Fibroblast of skin of right quadriceps (primary cell): Measurements from ENCODE around the gene HMOX2.

Experiments
- DNase-seq: peaks from one replicate; pipeline ENCODE4 v3.0.0-alpha.2; 2013

Gene HMOX2, protein sequence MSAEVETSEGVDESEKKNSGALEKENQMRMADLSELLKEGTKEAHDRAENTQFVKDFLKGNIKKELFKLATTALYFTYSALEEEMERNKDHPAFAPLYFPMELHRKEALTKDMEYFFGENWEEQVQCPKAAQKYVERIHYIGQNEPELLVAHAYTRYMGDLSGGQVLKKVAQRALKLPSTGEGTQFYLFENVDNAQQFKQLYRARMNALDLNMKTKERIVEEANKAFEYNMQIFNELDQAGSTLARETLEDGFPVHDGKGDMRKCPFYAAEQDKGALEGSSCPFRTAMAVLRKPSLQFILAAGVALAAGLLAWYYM

DNA sequence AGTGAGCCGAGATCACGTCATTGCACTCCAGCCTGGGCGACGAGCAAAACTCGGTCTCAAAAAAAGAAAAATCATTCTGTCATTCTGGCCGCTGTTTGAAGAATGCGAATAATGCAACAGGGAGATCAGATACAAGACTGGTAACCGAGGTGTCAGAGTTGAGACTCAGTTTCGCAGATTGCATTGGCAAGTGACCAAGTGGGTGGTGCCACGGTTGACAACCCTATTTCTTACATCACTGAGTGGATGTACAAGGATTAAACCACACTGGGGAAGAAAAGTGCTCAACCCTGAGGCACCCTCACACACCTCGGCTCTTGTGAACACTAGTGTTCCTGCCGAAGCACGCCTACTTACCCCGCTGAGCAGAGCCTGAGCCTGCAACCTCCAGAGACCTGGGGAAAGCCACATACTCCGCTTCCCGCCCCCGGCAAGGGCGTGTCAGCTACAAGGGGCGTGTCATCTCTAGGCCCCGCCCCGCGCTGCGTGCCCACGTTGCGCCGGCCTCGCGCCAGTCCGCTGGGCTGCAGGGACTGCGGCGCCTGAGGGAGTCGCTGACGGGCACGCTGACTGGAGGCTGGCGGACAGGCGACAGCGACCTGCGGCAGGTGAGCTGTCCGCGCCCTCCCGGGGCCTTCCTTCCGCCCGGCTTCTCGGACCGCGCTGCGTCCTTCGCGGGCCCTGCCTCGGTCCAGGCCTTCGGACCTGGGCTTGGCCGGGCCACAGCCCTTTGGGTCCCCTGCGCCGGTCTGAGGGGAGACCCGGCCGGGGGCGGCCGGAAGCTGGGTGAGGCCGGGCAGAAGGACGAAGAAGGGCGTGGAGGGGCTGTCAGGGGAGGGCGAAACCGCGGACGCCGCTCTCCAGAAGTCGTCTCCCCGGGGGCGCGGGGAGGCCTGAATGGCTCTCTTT lies at the start of gene HMOX2:
HMOX2 (plus strand) TSS at position 519 of the 909 bp plus-strand sequence. CDS start 29,127 bp downstream, outside the sequence.
- peak; percentile 91 for DNase-seq

DNA sequence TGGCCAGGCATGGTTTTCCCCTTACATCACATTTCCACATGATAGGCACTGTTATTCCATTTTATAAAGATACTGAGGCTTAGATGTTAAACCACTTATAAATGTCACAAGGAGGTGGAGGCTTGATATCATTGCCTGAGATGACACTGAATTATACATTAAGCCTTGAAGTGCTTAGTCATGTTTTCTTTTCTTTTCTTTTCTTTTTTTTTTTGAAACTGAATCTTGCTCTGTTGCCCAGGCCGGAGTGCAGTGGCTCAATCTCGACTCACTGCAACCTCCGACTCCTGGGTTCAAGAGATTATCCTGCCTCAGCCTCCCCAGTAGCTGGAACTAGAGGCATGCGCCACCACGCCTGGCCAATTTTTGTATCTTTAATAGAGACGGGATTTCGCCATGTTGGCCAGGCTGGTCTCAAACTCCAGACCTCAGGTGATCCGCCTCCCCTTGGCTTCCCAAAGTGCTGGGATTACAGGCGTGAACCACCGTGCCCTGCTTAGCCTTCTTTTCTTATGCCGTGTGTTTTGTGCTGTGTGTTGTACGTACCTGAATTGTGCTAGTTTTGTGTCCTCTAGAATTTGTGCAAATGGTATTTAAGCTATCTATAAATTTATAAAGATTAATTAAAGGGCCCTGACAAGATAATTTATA lies 49.4 kb upstream of the HMOX2 start:
- DNase-seq = no peak

DNA sequence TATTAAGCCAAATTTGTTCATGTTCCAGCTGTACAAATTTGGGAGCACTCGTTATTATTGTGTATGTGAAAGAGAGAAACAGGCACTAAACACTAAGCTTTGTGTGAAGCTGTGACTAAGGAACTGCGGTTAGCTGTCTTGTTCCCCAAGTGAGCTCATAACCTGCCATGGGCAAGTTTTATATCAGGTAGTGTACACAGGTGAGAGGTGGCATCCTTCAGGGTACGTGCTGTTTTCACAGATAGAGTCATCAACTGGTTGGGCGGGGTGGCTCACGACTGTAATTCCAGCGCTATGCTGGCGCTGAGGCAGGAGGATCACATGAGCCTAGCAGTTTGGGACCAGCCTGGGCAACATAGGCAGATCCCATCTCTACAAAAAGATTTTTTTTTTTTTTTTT lies 47.7 kb upstream of the HMOX2 start:
- DNase-seq = no peak

DNA sequence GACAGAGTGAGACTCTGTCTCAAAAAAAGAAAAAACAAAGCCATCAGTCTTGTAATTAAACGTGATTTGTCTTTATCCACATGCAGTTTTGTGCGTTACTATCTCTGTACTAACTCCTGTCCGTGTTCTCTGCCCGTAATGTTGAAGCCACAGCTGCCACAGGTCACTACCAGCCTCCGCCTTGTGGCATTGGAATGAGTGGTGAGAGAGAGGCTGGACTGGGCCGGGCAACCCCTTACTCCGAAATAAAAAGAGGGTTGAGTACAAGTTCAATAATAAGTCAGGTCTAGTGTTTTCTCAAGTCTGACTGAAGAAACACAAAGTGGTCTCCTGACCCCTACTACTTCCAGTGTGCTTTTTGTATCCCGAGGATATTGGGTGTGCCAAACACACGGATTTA lies 45.2 kb upstream of the HMOX2 start:
- DNase-seq = no peak

DNA sequence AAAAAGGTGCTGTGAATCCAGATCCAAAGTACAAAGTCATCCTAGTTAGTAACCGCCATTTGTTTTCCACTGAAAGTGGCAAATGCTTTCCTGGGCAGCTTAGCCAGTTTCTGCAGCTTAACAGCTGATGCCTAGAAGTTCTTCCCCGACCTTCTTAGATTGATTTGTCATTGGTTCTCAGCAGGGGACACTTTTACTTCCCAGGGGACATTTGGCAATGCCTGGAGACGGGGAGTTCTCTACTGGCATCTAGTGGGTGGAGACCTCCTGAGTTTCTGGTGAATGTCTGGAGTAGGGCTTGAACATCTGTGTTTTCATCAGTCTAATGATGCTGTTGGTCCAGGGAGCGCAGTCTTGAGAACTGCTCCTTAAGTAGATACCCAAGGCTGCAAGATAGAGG lies 43.0 kb upstream of the HMOX2 start:
- DNase-seq = no peak

DNA sequence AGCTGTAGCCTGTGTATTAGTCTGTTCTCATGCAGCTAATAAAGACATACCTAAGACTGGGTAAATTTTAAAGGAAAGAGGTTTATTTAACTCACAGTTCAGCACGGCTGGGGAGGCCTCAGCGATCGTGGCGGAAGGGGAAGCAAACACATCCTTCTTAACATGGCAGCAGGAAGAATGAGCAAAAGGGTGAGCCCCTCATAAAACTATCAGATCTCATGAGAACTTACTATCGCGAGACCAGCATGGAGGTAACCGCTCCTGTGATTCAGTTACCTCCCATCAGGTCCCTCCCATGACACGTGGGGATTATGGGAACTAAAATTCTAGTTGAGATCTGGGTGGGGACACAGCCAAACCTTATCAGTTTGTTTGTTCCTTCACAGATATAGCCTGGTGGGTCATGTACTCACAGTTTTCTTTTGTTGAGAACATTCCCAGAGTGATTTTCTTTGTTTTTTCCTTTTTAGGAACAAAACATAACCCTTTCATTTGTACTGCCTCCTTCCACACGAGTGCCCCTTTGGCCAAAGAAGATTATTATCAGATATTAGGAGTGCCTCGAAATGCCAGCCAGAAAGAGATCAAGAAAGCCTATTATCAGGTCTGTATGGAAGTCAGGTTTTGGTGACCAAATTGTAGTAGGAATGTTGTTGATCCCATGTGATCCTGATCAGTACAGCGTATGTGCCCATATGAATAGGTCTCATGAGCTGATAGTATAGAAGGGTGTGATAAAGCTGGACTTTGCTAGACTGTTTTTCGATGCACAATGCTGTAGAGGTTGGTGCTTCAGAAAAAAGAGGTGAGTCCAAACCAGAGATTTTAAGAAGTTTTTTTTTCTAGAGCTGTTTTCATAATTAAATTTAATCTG lies 42.0 kb upstream of the HMOX2 start:
- no peak for DNase-seq

DNA sequence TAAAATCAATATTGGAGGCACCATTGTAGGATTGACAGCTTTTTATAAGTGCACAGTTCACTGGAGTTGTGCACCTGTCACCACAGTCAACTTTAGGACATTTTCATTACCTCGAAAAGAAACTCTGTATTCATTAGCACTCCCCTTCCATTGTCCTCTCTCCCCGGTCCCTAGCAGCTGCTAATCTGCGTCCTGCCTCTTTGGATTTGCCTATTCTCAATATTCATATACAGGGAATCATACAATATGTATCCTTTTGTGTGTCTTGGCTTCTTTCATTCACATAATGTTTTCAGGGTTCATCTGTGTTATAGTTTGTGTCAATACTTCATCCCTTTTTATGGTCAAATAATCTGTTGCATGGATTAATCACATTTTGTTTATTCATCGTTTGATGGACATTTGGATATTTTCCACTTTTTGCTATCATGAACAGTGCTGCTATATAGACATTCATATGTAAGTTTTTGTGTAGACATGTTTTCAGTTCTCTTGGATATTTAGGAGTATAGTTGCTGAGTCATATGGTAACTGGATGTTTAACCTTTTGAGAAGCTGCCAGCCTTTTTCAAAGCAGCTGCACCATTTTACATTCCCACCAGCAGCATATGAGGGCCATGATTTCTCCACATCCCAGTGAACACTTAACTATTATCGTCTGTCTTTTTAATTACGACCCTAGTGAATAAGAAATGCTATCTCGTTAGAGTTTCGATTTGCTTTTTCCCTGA lies 40.7 kb upstream of the HMOX2 start:
- no peak for DNase-seq

DNA sequence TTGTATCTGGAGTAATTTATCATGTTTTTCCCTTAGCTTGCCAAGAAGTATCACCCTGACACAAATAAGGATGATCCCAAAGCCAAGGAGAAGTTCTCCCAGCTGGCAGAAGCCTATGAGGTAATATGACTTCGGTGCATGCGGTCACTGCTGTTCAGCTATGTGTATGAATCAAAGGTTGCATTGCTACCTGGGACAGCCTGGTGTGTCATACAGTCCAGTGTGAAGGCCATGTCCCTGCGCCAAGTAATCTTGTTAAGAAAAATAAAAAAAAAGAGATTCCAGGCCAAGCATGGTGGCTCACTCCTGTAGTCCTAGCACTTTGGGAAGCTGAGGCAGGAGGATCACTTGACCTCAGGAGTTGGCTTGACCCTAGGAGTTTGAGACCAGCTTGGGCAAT lies 38.8 kb upstream of the HMOX2 start:
- DNase-seq = no peak

DNA sequence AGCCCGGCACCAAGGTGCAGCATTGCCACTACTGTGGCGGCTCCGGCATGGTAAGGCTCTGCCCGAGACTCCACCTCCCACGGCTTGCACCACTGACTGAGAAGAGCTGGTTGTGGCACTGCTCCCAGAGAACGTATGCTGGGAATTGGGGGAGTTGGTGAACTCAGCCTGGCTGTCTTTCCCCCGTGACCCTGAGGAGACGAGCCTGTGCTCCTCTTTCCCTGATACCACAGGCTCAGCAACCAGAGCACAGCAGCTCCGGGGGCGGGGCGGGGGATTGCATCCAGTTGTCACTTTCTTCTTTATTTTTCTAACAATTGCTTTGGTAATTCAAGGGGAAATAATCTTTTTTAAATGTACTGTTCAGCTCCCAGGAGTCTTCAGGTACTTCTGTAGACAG lies 33.8 kb upstream of the HMOX2 start:
- DNase-seq = no peak

DNA sequence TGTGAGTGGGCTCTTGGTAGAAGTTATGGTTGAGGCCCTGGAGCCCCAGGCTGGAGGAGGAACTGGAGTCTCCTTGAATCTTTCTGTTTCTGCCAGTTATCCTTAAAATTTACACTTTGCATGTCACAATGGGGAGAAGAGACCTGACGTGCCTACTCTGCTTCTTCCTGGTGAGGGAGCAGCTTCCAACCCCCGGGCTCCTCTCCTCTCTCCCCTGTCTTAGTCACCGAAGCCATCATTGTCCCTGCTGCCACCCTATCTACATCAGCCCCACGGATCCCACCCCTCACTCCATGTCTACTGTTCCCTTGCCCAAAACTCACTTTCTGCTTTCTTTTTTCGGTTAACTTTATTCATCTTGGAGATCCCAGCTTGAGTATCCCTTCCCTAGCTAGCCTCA lies 32.9 kb upstream of the HMOX2 start:
- DNase-seq = no peak

DNA sequence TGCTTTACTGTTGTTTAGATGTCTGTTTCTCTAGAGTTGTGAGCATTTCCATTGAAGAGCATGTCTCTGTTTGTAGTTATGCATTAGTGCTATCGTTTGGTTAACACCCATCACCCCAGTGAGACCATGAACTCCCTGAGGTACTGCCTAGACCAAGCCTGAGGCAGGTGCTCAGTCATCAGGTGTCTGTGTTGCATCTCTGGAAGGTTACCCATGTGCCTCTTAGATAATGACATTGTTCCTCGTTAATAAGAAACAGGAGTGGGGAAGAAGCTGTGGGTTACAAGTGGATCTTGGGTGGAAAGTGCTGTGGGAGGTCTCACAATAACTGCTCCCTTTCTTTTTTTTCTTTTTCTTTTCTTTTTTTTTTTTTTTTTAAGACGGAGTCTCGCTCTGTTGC lies 32.2 kb upstream of the HMOX2 start:
- no peak for DNase-seq

DNA sequence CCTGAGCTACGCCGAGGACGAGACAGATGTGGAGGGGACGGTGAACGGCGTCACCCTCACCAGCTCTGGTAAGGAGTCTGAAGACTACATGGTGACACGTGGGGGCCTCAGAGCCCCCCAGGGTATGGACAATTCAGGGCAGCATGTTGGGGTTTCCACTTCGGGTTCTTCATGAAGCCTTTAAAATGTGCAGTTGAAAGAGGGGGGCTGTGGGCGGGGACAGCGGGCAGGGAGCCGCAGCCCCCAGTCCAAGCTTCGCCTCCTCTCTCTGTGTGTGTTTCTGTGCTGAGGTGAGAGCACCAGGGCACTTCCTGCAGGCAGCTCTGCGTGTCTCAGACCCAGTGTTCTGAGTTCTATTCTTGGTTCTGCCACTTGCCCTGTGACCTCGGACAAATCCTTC lies 25.8 kb upstream of the HMOX2 start:
- DNase-seq = no peak

DNA sequence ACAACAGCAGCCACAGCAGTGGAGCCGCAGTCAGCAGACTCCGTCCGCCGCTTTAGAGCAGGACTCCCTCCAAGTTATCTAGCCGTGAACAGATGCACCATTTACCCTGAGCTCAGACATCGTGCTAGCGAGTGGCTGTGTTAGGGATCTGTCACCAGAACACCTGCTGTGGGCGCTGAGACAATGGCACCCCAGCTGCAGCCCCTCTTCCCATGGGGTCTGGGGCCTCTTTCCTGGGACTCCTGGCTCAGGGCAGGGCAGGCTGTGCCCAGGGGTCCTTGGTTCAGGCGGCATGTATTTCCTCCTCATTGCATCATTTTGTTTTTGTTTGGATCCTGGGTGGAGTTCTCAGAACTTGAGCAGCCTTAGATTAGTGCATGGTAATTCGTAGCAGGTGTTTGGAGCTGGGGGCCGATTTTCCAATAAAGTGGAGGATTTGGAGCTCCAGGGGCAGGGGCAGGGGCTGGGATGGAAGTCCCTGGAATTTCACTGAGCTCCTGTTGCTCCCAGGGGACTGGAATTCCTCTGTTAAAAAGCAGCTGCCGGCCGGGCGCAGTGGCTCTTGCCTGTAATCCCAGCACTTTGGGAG lies 25.2 kb upstream of the HMOX2 start:
- DNase-seq = no peak

DNA sequence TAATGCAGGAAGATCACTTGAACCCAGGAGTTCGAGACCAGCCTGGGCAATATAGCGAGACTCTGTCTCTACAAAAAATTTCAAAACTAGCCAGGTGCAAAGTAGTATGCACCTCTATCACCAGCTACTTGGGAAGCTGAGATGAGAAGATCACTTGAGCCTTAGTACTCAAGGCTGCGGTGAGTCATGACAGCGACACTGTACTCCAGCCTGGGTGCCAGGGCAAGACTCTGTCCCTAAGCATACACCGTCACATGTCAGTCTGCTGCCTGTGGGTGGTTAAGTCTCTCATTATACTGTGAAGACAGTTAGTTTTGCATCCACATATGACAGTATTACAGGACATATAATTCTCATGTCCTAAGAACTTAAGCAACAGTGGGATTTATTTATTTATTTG lies 23.5 kb upstream of the HMOX2 start:
- DNase-seq = no peak

DNA sequence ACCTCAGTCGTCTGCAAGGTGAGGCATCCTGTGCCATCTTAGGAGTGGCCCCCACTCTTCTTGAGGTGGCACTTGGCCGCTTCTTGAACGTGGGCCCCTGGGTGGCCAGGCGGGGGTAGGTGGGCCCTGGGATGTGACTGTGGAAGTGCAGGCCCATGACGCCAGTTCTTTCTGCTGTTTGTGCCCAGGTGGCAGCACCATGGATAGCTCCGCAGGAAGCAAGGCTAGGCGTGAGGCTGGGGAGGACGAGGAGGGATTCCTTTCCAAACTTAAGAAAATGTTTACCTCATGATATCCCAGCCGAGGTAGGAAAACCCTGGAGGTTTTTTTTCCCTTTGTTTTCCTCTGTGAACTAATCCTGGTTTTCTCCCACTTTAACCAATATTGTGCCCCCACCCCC lies 21.6 kb upstream of the HMOX2 start:
- no peak for DNase-seq

DNA sequence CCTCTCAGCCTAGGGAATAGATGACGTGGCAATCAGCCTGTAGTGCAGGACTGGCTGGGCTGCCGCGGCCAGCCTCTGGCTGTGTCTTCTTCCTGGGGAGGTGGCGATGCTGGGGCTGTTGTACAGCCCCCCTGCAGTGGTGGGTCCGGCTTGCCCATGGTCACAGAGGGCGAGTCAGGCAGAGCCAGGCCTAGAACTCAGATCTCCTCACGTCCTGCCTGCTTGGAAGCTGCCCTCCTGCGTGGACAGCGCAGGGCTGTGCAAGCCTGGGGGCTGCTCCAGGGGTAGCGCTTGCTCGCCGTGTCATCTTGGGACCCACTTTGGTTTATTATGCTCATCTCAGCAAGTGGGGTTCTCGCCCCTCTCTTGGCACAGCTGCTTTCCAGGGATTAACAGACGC lies 21.1 kb upstream of the HMOX2 start:
- DNase-seq = no peak

DNA sequence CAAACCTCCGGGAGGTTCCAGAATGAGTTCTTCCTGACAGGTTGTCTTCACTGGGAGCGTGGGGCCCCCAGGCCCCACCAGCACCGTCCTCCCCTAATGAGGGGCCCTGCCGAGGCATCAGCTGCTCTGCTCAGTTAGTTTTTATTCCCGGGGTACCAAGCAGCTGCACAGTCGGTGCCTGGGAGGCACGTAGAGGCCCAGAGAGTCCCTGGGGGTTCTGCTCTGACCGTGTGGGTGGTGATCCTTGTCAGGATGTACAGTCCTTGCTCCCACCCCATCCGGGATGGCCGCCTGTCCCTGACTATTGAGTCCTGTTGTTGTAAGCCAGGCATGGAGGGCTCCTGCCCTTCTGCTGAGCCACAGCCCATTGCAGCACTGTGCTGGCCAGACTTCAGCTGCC lies 20.2 kb upstream of the HMOX2 start:
- no peak for DNase-seq

DNA sequence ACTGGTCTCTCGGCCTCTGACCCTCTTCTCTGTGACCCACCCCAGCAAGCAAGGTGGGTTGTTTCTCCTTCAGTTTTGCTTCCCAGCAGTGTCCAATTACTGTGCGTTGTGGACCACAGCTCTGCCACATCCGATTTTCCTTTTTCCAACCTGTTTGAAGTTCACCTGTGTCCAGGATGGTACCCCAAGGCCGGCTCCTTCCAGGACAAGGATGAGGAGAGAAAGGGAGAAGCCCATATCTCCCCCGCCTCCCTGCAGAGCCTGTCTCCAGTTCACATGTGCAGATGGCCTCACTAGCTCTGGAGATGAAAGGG lies 15.3 kb upstream of the HMOX2 start:
- DNase-seq = no peak

DNA sequence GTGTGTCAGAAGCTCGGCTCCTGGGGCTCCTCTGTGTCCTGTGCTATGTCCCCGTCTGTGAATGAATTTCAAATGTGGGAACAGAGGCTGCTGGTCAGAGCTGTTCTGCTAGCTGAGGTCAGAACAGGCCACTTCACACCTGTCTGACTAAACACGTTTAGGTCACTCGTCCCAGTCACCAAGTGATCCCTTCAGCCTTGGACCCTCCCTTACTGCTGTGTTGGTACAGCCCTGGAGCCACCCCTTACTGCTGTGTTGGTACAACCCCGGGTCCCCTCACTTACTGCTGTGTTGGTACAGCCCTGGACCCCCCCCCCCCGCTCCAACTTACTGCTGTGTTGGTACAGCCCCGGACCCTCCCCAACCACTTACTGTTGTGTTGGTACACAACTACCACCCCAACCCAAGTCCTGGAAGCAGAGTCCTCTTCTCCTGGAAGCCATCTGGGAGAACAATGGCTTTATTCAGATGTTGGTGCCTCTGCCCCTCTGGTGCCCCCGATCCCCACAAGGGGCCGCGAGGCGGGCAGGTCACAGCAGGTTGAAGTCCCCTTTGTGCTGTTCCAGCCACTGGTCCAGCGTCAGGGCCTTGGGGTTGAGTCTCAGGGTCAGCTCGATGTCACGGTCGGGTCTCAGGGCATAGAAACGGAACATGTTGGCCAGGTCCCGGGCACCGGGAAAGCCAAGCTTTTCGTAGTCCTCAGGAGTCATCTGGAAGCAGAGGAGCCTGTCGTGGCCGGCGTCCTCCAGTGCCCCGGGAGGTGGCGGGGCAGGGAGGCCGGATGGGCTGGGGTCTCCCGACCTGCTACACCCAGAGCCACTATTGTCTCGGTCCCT lies 14.7 kb upstream of the HMOX2 start:
- no peak for DNase-seq

DNA sequence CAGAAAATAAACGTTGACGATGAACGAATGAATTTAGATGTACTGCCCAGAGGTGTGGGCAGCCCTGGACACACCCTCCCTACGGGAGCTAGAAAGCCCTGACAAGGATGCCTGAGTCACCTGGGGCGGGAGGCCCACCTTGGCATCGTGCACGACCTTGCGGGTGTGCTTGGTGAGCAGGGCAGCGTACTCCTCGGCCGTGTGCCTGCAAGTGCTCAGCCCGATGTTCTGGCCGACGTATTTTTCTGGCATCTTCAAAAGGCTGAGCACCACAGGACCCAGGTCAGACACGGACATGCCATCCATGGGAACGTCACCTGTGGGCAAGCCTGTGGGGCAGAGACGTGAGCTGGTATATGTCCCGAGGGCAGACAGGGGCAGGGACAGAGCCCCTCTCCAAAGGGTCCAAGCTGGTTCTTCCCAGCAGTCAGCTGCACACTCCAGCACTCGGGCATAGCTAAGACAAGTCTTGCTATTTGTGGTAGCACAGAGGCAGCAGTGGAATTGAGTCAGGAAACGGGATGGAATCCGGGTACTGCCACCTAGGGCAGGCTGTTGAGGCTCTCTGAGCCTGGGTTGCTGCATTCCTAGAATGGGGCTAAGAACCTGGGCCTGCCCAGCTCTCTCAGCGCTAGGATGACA lies 12.6 kb upstream of the HMOX2 start:
- no peak for DNase-seq
